IMR-90 (cell line): ENCODE data around the gene MAEA. TPM values are rescaled to one million over a fixed set of nuclear protein-coding genes. Genes with fewer than 3 reads are reported as not detected.

Experiments used
- ATAC-seq: fragments of 200-7000 bp; cut with Tn5 transposase; 2 replicates; pipeline ENCODE4 v1.9.1; 2020; ENCODE audit warnings: low read depth, mild to moderate bottlenecking, moderate library complexity
- BruUV-seq: library from RNA; stranded (reverse); fragments of 400-500 nt; replicated peaks from 2 replicates; lab custom pipeline; 2021; lab: Mats Ljungman, UMichigan
- CTCF ChIA-PET: fragments of 300-600 bp; formaldehyde crosslinking; extraction: SDS; loops from one replicate; lab custom pipeline; 2021; ENCODE audit warnings: antibody characterized with exemption; lab: Yijun Ruan, JAX
- POLR2A ChIA-PET: fragments of 300-600 bp; sonication (Branson Sonifier 250); formaldehyde crosslinking; loops from one replicate; lab custom pipeline; 2022; ENCODE audit warnings: antibody characterized with exemption; ENCODE audit not compliant: unreplicated experiment; lab: Charles Lee
- DNase-seq: peaks from one replicate; pipeline ENCODE4 v3.0.0; 2013
- H2AFZ ChIP-seq: replicated peaks from 2 replicates; pipeline ENCODE3; 2013; ENCODE audit warnings: low read length, mild to moderate bottlenecking; ENCODE audit not compliant: poor library complexity
- H2AK5ac ChIP-seq: 2 replicates; pipeline ENCODE4 v1.6.1; 2013; ENCODE audit warnings: low read depth, low read length, inconsistent platforms
- H2AK9ac ChIP-seq: replicated peaks from 2 replicates; pipeline ENCODE3; 2013; ENCODE audit warnings: mild to moderate bottlenecking, low read depth, low read length, moderate library complexity; ENCODE audit not compliant: poor library complexity
- H2BK120ac ChIP-seq: 2 replicates; pipeline ENCODE4 v1.6.1; 2013; ENCODE audit warnings: low read depth, low read length, inconsistent platforms
- H2BK15ac ChIP-seq: 3 replicates; pipeline ENCODE4 v1.6.1; 2013; ENCODE audit warnings: low read depth, low read length, inconsistent platforms
- H2BK20ac ChIP-seq: 2 replicates; pipeline ENCODE4 v1.6.1; 2013; ENCODE audit warnings: low read depth, mild to moderate bottlenecking, inconsistent platforms, low read length, moderate library complexity
- H2BK5ac ChIP-seq: 2 replicates; pipeline ENCODE4 v1.6.1; 2013; ENCODE audit warnings: mild to moderate bottlenecking, low read depth, low read length, inconsistent platforms; ENCODE audit not compliant: poor library complexity, severe bottlenecking
- H3K14ac ChIP-seq: replicated peaks from 2 replicates; pipeline ENCODE4 v1.6.1; 2013; ENCODE audit warnings: low read depth, low read length, inconsistent platforms
- H3K18ac ChIP-seq: 2 replicates; pipeline ENCODE4 v1.6.1; 2013; ENCODE audit warnings: low read depth, low read length, control low read depth
- H3K23ac ChIP-seq: 2 replicates; pipeline ENCODE4 v1.6.1; 2013; ENCODE audit warnings: low read depth, low read length, inconsistent platforms
- H3K27ac ChIP-seq: 2 replicates; pipeline ENCODE4 v1.5.1; 2013; ENCODE audit warnings: mild to moderate bottlenecking, control low read depth, low read length; ENCODE audit not compliant: insufficient read depth
- H3K27me3 ChIP-seq: 2 replicates; pipeline ENCODE4 v1.6.1; 2013; ENCODE audit warnings: low read length; ENCODE audit not compliant: control insufficient read depth, insufficient read depth
- H3K36me3 ChIP-seq: 2 replicates; pipeline ENCODE4 v1.6.1; 2013; ENCODE audit warnings: low read length, mixed read lengths; ENCODE audit not compliant: control insufficient read depth, insufficient read depth
- H3K4ac ChIP-seq: 2 replicates; pipeline ENCODE4 v1.6.1; 2013; ENCODE audit warnings: low read depth, low read length, inconsistent platforms
- H3K4me1 ChIP-seq: 2 replicates; pipeline ENCODE4 v1.6.1; 2013; ENCODE audit warnings: low read length, mixed read lengths; ENCODE audit not compliant: control insufficient read depth, insufficient read depth
- H3K4me2 ChIP-seq: 2 replicates; pipeline ENCODE4 v1.6.1; 2013; ENCODE audit warnings: low read depth, mild to moderate bottlenecking, control low read depth, low read length, moderate library complexity
- H3K4me3 ChIP-seq: 2 replicates; pipeline ENCODE4 v1.5.1; 2013; ENCODE audit warnings: low read depth, mild to moderate bottlenecking, control low read depth, low read length, moderate library complexity; ENCODE audit not compliant: insufficient read depth
- H3K56ac ChIP-seq: 2 replicates; pipeline ENCODE4 v1.6.1; 2013; ENCODE audit warnings: low read length, inconsistent platforms; ENCODE audit not compliant: insufficient read depth; ENCODE audit errors: extremely low read depth
- H3K79me1 ChIP-seq, 2 experiments: 2 replicates each; pipeline ENCODE4 v1.6.1; 2013; ENCODE audit warnings: low read length in 2 of 2, inconsistent platforms in 1 of 2, low read depth in 1 of 2
- H3K9ac ChIP-seq: 2 replicates; pipeline ENCODE4 v1.6.1; 2013; ENCODE audit warnings: low read depth, low read length, control low read depth
- H3K9me1 ChIP-seq: 2 replicates; pipeline ENCODE4 v1.6.1; 2013; ENCODE audit warnings: low read length, inconsistent platforms; ENCODE audit not compliant: insufficient read depth
- H3K9me3 ChIP-seq: 2 replicates; pipeline ENCODE4 v1.6.1; 2013; ENCODE audit warnings: low read length; ENCODE audit not compliant: control insufficient read depth, insufficient read depth
- H4K20me1 ChIP-seq: 2 replicates; pipeline ENCODE4 v1.6.1; 2013; ENCODE audit warnings: low read length, inconsistent platforms; ENCODE audit not compliant: insufficient read depth
- H4K5ac ChIP-seq: 2 replicates; pipeline ENCODE4 v1.6.1; 2013; ENCODE audit warnings: mild to moderate bottlenecking, low read depth, low read length, control low read depth
- H4K8ac ChIP-seq, 2 experiments: 2 replicates each; pipeline ENCODE4 v1.6.1; 2013; ENCODE audit warnings: low read depth in 2 of 2, low read length in 2 of 2, control low read depth in 1 of 2, inconsistent platforms in 1 of 2
- H4K91ac ChIP-seq: 2 replicates; pipeline ENCODE4 v1.6.1; 2013; ENCODE audit warnings: low read depth, low read length, inconsistent platforms; ENCODE audit not compliant: insufficient read depth
- BHLHE40 ChIP-seq: fragments of 150-350 bp; IDR thresholded peaks from 2 replicates; pipeline ENCODE4 v1.6.1; 2016; ENCODE audit warnings: mild to moderate bottlenecking, low read depth, low read length
- FOS ChIP-seq: fragments of 150-350 bp; IDR thresholded peaks from 2 replicates; pipeline ENCODE4 v1.6.1; 2016; ENCODE audit warnings: low read depth, low read length
- MXI1 ChIP-seq: IDR thresholded peaks from 2 replicates; pipeline ENCODE4 v1.6.1; 2012; ENCODE audit warnings: low read depth, mild to moderate bottlenecking, low read length, moderate library complexity, borderline replicate concordance
- NFE2L2 ChIP-seq: fragments of 150-350 bp; IDR thresholded peaks from 2 replicates; pipeline ENCODE4 v1.6.1; 2016; ENCODE audit warnings: low read depth, mild to moderate bottlenecking, low read length
- POLR2A ChIP-seq: IDR thresholded peaks from 2 replicates; pipeline ENCODE4 v1.6.1; 2012; ENCODE audit warnings: mild to moderate bottlenecking, low read depth, low read length
- SMC3 ChIP-seq: fragments of 150-350 bp; IDR thresholded peaks from 2 replicates; pipeline ENCODE4 v1.6.1; 2016; ENCODE audit warnings: low read depth, mild to moderate bottlenecking, antibody characterized with exemption, low read length, moderate library complexity
- WGBS, 2 experiments: methylation state at CpG; one replicate each; pipeline versions ENCODE4 v1.1.5 to v1.1.7; 2013; ENCODE audit warnings: missing lambda C conversion rate in 2 of 2; ENCODE audit not compliant: insufficient read length in 1 of 2; ENCODE audit errors: extremely low coverage in 2 of 2; 5-methylcytosine and 5-hydroxymethylcytosine counted together
- dilution Hi-C: fragments of 300-500 bp; cut with HindIII; formaldehyde crosslinking; loops from one replicate; pipeline ENCODE4 v1.14.3; 2018; ENCODE audit warnings: low sequenced_read_pairs; ENCODE audit not compliant: unreplicated experiment
- in situ Hi-C: fragments of 300-500 bp; cut with MboI; formaldehyde crosslinking; loops from 3 replicates; pipeline ENCODE4 v1.14.3; 2019; ENCODE audit warnings: low sequenced_read_pairs, inconsistent platforms, mixed read lengths
- intact Hi-C: fragments of 100-400 bp; cut with micrococcal nuclease; formaldehyde crosslinking; loops from 2 replicates; pipeline ENCODE4 v1.10.0; 2022
- polyA plus RNA-seq, 3 experiments: library from polyadenylated mRNA; depleted of rRNA; stranded (reverse); fragments of >200 nt; gene quantifications; 2 replicates each; pipeline ENCODE4 v1.2.3, GENCODE V29; 2012; ENCODE audit warnings: low replicate concordance in 1 of 3
- total RNA-seq: library from RNA; depleted of rRNA; stranded (reverse); fragments of >200 nt; gene quantifications from 2 replicates; pipeline ENCODE4 v1.2.3, GENCODE V29; 2012
- TF ChIP-seq, protein P1 (sequence below): fragments of 150-350 bp; IDR thresholded peaks from 2 replicates; pipeline ENCODE4 v1.6.1; 2017; ENCODE audit warnings: mild to moderate bottlenecking, antibody characterized with exemption, low read length, low read depth
- TF ChIP-seq, protein P2 (sequence below): conservative IDR thresholded peaks from 2 replicates; pipeline ENCODE4 v1.5.1; 2012; ENCODE audit warnings: mild to moderate bottlenecking, low read depth, low read length, improper control_type of control experiment

The MAEA gene
- total and polyA plus RNA-seq, 2 of the 4 experiments (the other 2 are of a cell fraction), result 61.5 to 108 TPM

DNA sequence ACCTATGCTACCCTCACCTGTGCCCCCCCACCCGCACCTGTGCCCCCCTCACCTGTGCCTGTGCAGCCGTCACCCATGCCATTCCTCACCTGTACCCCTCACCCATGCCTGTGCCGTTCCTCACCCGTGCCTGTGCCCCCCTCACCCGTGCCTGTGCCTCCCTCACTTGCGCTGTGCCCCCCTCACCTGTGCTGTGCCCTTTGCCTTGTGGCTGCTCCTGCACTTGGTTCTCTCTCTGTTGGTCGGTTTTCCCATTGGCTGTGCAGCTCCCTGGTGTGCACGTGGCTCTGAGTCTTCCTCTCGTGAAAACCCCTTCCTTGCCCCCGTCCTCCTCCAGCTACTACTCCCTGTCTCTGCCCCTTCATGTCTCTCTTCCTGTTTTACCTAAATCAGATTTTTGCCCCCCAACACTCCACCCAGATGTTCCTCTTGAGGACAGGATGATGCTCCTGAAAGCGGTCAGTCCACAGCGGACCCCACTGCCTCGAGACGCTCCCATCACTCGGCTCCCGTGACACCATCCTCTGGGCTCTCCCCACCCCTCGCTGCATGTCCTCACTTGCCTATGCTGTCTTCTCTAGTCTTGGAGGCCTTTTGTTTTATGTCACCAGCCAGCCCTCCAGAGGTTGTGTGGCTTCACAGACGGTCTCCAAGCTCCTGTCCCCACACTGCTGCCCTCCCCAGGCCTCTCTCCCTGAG lies 6.8 kb downstream of the MAEA start:
- POLR2A ChIA-PET, result no interaction called here
- H2AFZ ChIP-seq, result no peak overlapping the region
- H2AK5ac ChIP-seq, result no peak overlapping the region
- no peak overlapping the region for H3K14ac ChIP-seq
- DNase-seq, result no peak
- in situ Hi-C loops, result no loop called here
- H3K18ac ChIP-seq, result no peak overlapping the region
- H3K56ac ChIP-seq, result no peak overlapping the region
- H2BK5ac ChIP-seq, result no peak overlapping the region
- H4K20me1 ChIP-seq, result peaks cover 95% of the 10 kb centered on the region
- intact Hi-C loops, result no loop called here
- BruUV-seq, result no TSS peak
- no peak overlapping the region for H4K91ac ChIP-seq
- no peak overlapping the region for H3K4ac ChIP-seq
- no peak overlapping the region for H3K9ac ChIP-seq
- H3K79me1 ChIP-seq, result peaks cover 8 to 69% of the 10 kb centered on the region in 2 experiments
- H2BK20ac ChIP-seq, result no peak overlapping the region
- H3K27me3 ChIP-seq, result no peaks in the 10 kb centered on the region
- H4K5ac ChIP-seq, result no peak overlapping the region
- H3K23ac ChIP-seq, result no peak overlapping the region
- no peaks in the 10 kb centered on the region for H3K9me3 ChIP-seq
- H4K8ac ChIP-seq, result no peak overlapping the region
- TF ChIP-seq, protein P1, sequence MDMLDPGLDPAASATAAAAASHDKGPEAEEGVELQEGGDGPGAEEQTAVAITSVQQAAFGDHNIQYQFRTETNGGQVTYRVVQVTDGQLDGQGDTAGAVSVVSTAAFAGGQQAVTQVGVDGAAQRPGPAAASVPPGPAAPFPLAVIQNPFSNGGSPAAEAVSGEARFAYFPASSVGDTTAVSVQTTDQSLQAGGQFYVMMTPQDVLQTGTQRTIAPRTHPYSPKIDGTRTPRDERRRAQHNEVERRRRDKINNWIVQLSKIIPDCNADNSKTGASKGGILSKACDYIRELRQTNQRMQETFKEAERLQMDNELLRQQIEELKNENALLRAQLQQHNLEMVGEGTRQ, result no peak
- no peak for TF ChIP-seq NFE2L2
- TF ChIP-seq, protein P2, sequence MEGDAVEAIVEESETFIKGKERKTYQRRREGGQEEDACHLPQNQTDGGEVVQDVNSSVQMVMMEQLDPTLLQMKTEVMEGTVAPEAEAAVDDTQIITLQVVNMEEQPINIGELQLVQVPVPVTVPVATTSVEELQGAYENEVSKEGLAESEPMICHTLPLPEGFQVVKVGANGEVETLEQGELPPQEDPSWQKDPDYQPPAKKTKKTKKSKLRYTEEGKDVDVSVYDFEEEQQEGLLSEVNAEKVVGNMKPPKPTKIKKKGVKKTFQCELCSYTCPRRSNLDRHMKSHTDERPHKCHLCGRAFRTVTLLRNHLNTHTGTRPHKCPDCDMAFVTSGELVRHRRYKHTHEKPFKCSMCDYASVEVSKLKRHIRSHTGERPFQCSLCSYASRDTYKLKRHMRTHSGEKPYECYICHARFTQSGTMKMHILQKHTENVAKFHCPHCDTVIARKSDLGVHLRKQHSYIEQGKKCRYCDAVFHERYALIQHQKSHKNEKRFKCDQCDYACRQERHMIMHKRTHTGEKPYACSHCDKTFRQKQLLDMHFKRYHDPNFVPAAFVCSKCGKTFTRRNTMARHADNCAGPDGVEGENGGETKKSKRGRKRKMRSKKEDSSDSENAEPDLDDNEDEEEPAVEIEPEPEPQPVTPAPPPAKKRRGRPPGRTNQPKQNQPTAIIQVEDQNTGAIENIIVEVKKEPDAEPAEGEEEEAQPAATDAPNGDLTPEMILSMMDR, result no peak
- no peak for TF ChIP-seq BHLHE40
- TF ChIP-seq POLR2A, result no peak
- TF ChIP-seq FOS, result no peak
- TF ChIP-seq SMC3, result no peak
- TF ChIP-seq MXI1, result no peak
- CTCF ChIA-PET, result no interaction called here
- H3K4me1 ChIP-seq, result peaks cover 2% of the 10 kb centered on the region
- no peak overlapping the region for H3K4me2 ChIP-seq
- no peak overlapping the region for H3K4me3 ChIP-seq
- dilution Hi-C loops, result no loop called here
- peaks cover 28% of the 10 kb centered on the region; the same call in 1 of the 2 replicates for H3K36me3 ChIP-seq
- H2BK120ac ChIP-seq, result no peak overlapping the region
- no peak overlapping the region for H2BK15ac ChIP-seq
- peak overlapping the region; percentile 28 for H2AK9ac ChIP-seq
- 96% methylated on average over 5 of the region's 18 CpGs; no CpG with 5 or more reads in 1 of the 2 experiments for WGBS, 2 experiments
- no peak overlapping the region for H3K27ac ChIP-seq
- ATAC-seq, result no peak
- peaks cover 14% of the 10 kb centered on the region; the same call in 1 of the 2 replicates for H3K9me1 ChIP-seq
